HEK293 (cell line): ENCODE results near the gene TREM2.

Source experiments
- CTCF ChIA-PET: fragments of 350-600 bp; formaldehyde crosslinking; extraction: SDS; loops from one replicate; lab custom pipeline; 2021; ENCODE audit warnings: antibody characterized with exemption; lab: Yijun Ruan, JAX
- POLR2A ChIA-PET: fragments of 300-600 bp; formaldehyde crosslinking; extraction: SDS; loops from one replicate; lab custom pipeline; 2020; ENCODE audit warnings: antibody characterized with exemption, inconsistent platforms; lab: Yijun Ruan, JAX
- H3K27ac ChIP-seq: fragments of 200-500 bp; sonication (Bioruptor generic); 2 replicates; pipeline ENCODE4 v1.5.1; 2014; ENCODE audit warnings: low read depth, low read length, control low read depth, inconsistent platforms; ENCODE audit errors: extremely low read depth
- H3K36me3 ChIP-seq, 2 experiments: fragments of 200-500 bp in 1 of 2; sonication (Bioruptor generic) in 1 of 2; 1 replicate in 1 of 2; 2 replicates in 1 of 2; pipeline ENCODE4 v1.5.1; 2014 to 2017; ENCODE audit warnings: inconsistent platforms in 2 of 2, low read length in 2 of 2; ENCODE audit not compliant: control insufficient read depth in 2 of 2, insufficient read depth in 1 of 2
- H3K4me1 ChIP-seq: fragments of 200-500 bp; sonication (Bioruptor generic); 2 replicates; pipeline ENCODE4 v1.5.1; 2014; ENCODE audit warnings: mild to moderate bottlenecking, low read length, inconsistent platforms; ENCODE audit not compliant: control insufficient read depth, insufficient read depth
- H3K4me3 ChIP-seq: 2 replicates; pipeline ENCODE4 v1.5.1; 2011; ENCODE audit warnings: low read depth, mild to moderate bottlenecking, control low read depth, low read length, moderate library complexity
- H3K9me3 ChIP-seq: fragments of 200-500 bp; sonication (Bioruptor generic); 2 replicates; pipeline ENCODE4 v1.5.1; 2014; ENCODE audit warnings: low read depth, low read length, inconsistent platforms; ENCODE audit not compliant: control insufficient read depth, insufficient read depth
- FEZF1 ChIP-seq: fragments of 450-650 bp; formaldehyde crosslinking; IDR thresholded peaks from 2 replicates; pipeline ENCODE4 v1.5.1; 2016; ENCODE audit warnings: missing biosample characterization, missing genetic modification characterization
- KLF1 ChIP-seq: fragments of 450-650 bp; formaldehyde crosslinking; IDR thresholded peaks from 2 replicates; pipeline ENCODE4 v1.5.1; 2016; ENCODE audit warnings: missing biosample characterization, missing genetic modification characterization
- MYNN ChIP-seq: fragments of 450-650 bp; formaldehyde crosslinking; IDR thresholded peaks from 2 replicates; pipeline ENCODE4 v1.5.1; 2016; ENCODE audit warnings: missing biosample characterization, missing genetic modification characterization, borderline replicate concordance
- ZBTB48 ChIP-seq: fragments of 450-650 bp; formaldehyde crosslinking; IDR thresholded peaks from 2 replicates; pipeline ENCODE4 v1.5.1; 2016; ENCODE audit warnings: missing biosample characterization, missing genetic modification characterization
- ZNF112 ChIP-seq: fragments of 450-650 bp; formaldehyde crosslinking; IDR thresholded peaks from 2 replicates; pipeline ENCODE4 v1.5.0; 2017; ENCODE audit warnings: missing biosample characterization, missing genetic modification characterization
- ZNF16 ChIP-seq: fragments of 450-650 bp; formaldehyde crosslinking; IDR thresholded peaks from 2 replicates; pipeline ENCODE4 v1.5.1; 2016; ENCODE audit warnings: low read depth, missing biosample characterization, missing genetic modification characterization
- ZNF214 ChIP-seq: fragments of 450-650 bp; formaldehyde crosslinking; IDR thresholded peaks from 2 replicates; pipeline ENCODE4 v1.5.1; 2017; ENCODE audit warnings: missing biosample characterization, mild to moderate bottlenecking, missing genetic modification characterization, borderline replicate concordance
- ZNF266 ChIP-seq: fragments of 450-650 bp; formaldehyde crosslinking; IDR thresholded peaks from 2 replicates; pipeline ENCODE4 v1.5.1; 2016; ENCODE audit warnings: missing biosample characterization, missing genetic modification characterization, low read depth
- ZNF280D ChIP-seq: fragments of 450-650 bp; formaldehyde crosslinking; IDR thresholded peaks from 2 replicates; pipeline ENCODE4 v1.5.1; 2016; ENCODE audit warnings: missing biosample characterization, missing genetic modification characterization
- ZNF433 ChIP-seq: fragments of 450-650 bp; formaldehyde crosslinking; IDR thresholded peaks from 2 replicates; pipeline ENCODE4 v1.5.1; 2016; ENCODE audit warnings: missing biosample characterization, missing genetic modification characterization, low read depth
- ZNF558 ChIP-seq: fragments of 450-650 bp; formaldehyde crosslinking; IDR thresholded peaks from 2 replicates; pipeline ENCODE4 v1.5.1; 2016; ENCODE audit warnings: missing biosample characterization, missing genetic modification characterization
- ZNF561 ChIP-seq: fragments of 450-650 bp; IDR thresholded peaks from 2 replicates; pipeline ENCODE4 v1.5.1; 2018; ENCODE audit warnings: missing biosample characterization, missing genetic modification characterization, borderline replicate concordance
- ZNF571 ChIP-seq: fragments of 450-650 bp; formaldehyde crosslinking; IDR thresholded peaks from 2 replicates; pipeline ENCODE4 v1.5.0; 2017; ENCODE audit warnings: missing biosample characterization, missing genetic modification characterization
- ZNF76 ChIP-seq: fragments of 450-650 bp; formaldehyde crosslinking; IDR thresholded peaks from 2 replicates; pipeline ENCODE4; 2016; ENCODE audit warnings: low read depth, missing biosample characterization, missing genetic modification characterization, borderline replicate concordance
- TF ChIP-seq, protein P1 (sequence below): fragments of 450-650 bp; formaldehyde crosslinking; IDR thresholded peaks from 2 replicates; pipeline ENCODE4 v1.5.1; 2016; ENCODE audit warnings: missing biosample characterization, missing genetic modification characterization, borderline replicate concordance
- TF ChIP-seq, protein P2 (sequence below): fragments of 450-650 bp; formaldehyde crosslinking; IDR thresholded peaks from 2 replicates; pipeline ENCODE4 v1.5.1; 2016; ENCODE audit warnings: missing biosample characterization, missing genetic modification characterization

TREM2 gene

DNA sequence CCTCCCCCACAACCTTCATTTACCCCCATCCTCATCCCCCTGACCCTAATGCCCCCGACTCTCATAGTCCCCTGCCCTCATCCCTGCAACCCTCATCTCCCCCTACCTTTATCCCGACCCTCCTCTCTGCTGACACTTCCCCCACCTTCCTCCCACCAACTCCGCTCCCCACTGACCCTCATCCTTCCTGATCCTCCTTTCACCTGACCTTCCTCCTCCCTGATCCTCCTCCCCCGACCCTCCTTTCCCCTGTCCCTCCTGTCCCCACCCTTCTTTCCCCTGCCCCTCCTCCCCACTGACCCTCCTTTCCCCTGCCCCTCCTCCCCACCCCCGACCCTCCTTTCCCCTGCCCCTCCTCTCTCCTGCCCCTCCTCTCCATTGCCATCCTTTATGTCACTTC lies 31.0 kb upstream of the TREM2 start:
- H3K4me1 ChIP-seq: no peaks in the 10 kb centered on the region

GRCh38 chr6:41193171-41193734 lies 30.3 kb upstream of the TREM2 start:
- TF ChIP-seq ZBTB48 (tag by site-specific recombination) (no peak), ZNF266 (no peak), ZNF214 (tag by site-specific recombination) (no peak), KLF1 (tag by site-specific recombination) (no peak), ZNF280D (tag by site-specific recombination) (no peak), ZNF16 (tag by site-specific recombination) (no peak), MYNN (tag by site-specific recombination) (no peak), ZNF433 (tag by site-specific recombination) (no peak), FEZF1 (tag by site-specific recombination) (no peak), ZNF76 (tag by site-specific recombination) (no peak), ZNF561 (tag by site-specific recombination) (no peak)
- TF ChIP-seq, protein P1, sequence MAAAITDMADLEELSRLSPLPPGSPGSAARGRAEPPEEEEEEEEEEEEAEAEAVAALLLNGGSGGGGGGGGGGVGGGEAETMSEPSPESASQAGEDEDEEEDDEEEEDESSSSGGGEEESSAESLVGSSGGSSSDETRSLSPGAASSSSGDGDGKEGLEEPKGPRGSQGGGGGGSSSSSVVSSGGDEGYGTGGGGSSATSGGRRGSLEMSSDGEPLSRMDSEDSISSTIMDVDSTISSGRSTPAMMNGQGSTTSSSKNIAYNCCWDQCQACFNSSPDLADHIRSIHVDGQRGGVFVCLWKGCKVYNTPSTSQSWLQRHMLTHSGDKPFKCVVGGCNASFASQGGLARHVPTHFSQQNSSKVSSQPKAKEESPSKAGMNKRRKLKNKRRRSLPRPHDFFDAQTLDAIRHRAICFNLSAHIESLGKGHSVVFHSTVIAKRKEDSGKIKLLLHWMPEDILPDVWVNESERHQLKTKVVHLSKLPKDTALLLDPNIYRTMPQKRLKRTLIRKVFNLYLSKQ (tag by site-specific recombination): no peak
- TF ChIP-seq, all 188 proteins: peak for 0
- Histone ChIP-seq H3K9me3 (no peaks in the 10 kb centered on the region), H3K4me1 (no peaks in the 10 kb centered on the region), H3K4me3 (no peak overlapping the region), H3K36me3 (no peaks in the 10 kb centered on the region), H3K27ac (no peak overlapping the region)
- CTCF ChIA-PET: interaction anchor here (1.5 kb wide), 1 partner anchor 114 kb away, joined by 4 read pairs; no protein-coding TSS in a partner anchor
- POLR2A ChIA-PET: no interaction called here

More for the DNA sequence above, 31.0 kb upstream of the TREM2 start:
- H3K36me3 ChIP-seq: no peaks in the 10 kb centered on the region
- no peak overlapping the region for H3K27ac ChIP-seq
- POLR2A ChIA-PET: no interaction called here
- no peak overlapping the region for H3K4me3 ChIP-seq
- CTCF ChIA-PET: no interaction called here
- no peaks in the 10 kb centered on the region for H3K9me3 ChIP-seq
- TF ChIP-seq ZNF558 (tag by site-specific recombination) (no peak), ZNF571 (tag by site-specific recombination) (no peak), ZNF280D (tag by site-specific recombination) (no peak), ZNF112 (tag by site-specific recombination) (no peak)
- TF ChIP-seq, protein P2, sequence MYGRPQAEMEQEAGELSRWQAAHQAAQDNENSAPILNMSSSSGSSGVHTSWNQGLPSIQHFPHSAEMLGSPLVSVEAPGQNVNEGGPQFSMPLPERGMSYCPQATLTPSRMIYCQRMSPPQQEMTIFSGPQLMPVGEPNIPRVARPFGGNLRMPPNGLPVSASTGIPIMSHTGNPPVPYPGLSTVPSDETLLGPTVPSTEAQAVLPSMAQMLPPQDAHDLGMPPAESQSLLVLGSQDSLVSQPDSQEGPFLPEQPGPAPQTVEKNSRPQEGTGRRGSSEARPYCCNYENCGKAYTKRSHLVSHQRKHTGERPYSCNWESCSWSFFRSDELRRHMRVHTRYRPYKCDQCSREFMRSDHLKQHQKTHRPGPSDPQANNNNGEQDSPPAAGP (tag by site-specific recombination): 0 out of 2 replicates have a peak, but pooled peaks have one; percentile 60
